PC-9 (cell line): Measurements from ENCODE around the gene PSMD7. TPM values are rescaled to one million over a fixed set of nuclear protein-coding genes. Genes with fewer than 3 reads are reported as not detected.
A peak's percentile ranks its signal among the peaks of the same experiment; 100 is the strongest.

Experiments
- BruUV-seq: library from RNA; stranded (reverse); fragments of 400-500 nt; replicated peaks from 2 replicates; lab custom pipeline; 2021; lab: Mats Ljungman, UMichigan
- CTCF ChIA-PET: fragments of 300-600 bp; sonication (Branson Sonifier 250); formaldehyde crosslinking; loops from one replicate; lab custom pipeline; 2022; ENCODE audit warnings: antibody characterized with exemption; lab: Charles Lee
- POLR2A ChIA-PET: fragments of 300-600 bp; sonication (Branson Sonifier 250); formaldehyde crosslinking; loops from one replicate; lab custom pipeline; 2022; ENCODE audit warnings: antibody characterized with exemption; ENCODE audit not compliant: unreplicated experiment; lab: Charles Lee
- DNase-seq, 2 experiments: peaks; one replicate each; pipeline versions ENCODE4 v3.0.0 to v3.0.0-alpha.2; 2015 to 2022; ENCODE audit warnings: mixed read lengths in 1 of 2
- H2AFZ ChIP-seq: fragments of 200-600 bp; sonication (generic); 2 replicates; pipeline ENCODE4 v1.8.1; 2017; ENCODE audit warnings: antibody characterized with exemption
- H3F3A ChIP-seq: fragments of 200-600 bp; sonication (generic); 2 replicates; pipeline ENCODE4 v1.8.1; 2017; ENCODE audit warnings: antibody characterized with exemption, mild to moderate bottlenecking, low read depth; ENCODE audit not compliant: insufficient read depth
- H3K27ac ChIP-seq: fragments of 200-600 bp; sonication (generic); 2 replicates; pipeline ENCODE4 v1.6.1; 2016; ENCODE audit warnings: mixed run types
- H3K27me3 ChIP-seq: fragments of 200-600 bp; sonication (generic); 2 replicates; pipeline ENCODE4 v1.6.1; 2016; ENCODE audit warnings: low read depth, mixed run types; ENCODE audit not compliant: insufficient read depth
- H3K36me3 ChIP-seq: fragments of 200-600 bp; sonication (generic); 2 replicates; pipeline ENCODE4 v1.6.1; 2016; ENCODE audit warnings: low read depth, mixed run types
- H3K4me1 ChIP-seq: fragments of 200-600 bp; sonication (generic); replicated peaks from 2 replicates; pipeline ENCODE4 v1.6.1; 2016; ENCODE audit warnings: mixed run types; ENCODE audit not compliant: insufficient read depth
- H3K4me2 ChIP-seq: fragments of 200-600 bp; sonication (generic); 2 replicates; pipeline ENCODE4 v1.6.1; 2017; ENCODE audit warnings: mixed run types
- H3K4me3 ChIP-seq: fragments of 200-600 bp; sonication (generic); 2 replicates; pipeline ENCODE4 v1.6.1; 2016; ENCODE audit warnings: mixed run types
- H3K79me2 ChIP-seq: fragments of 200-600 bp; sonication (generic); 2 replicates; pipeline ENCODE4 v1.6.1; 2017; ENCODE audit warnings: low read depth, mixed run types
- H3K9me2 ChIP-seq: fragments of 200-600 bp; sonication (generic); 2 replicates; pipeline ENCODE4 v1.8.1; 2017; ENCODE audit warnings: mild to moderate bottlenecking; ENCODE audit not compliant: insufficient read depth
- H3K9me3 ChIP-seq: fragments of 200-600 bp; sonication (generic); 2 replicates; pipeline ENCODE4 v1.8.1; 2016; ENCODE audit warnings: low read depth; ENCODE audit not compliant: insufficient read depth
- H4K20me1 ChIP-seq: fragments of 200-600 bp; sonication (generic); 2 replicates; pipeline ENCODE4 v1.8.1; 2017; ENCODE audit not compliant: insufficient read depth
- CTCF ChIP-seq: fragments of 200-600 bp; sonication (generic); conservative IDR thresholded peaks from 2 replicates; pipeline ENCODE4 v1.6.1; 2017; ENCODE audit warnings: mixed run types, antibody characterized with exemption, mild to moderate bottlenecking, moderate library complexity
- EZH2 ChIP-seq: fragments of 200-600 bp; sonication (generic); IDR thresholded peaks from 2 replicates; pipeline ENCODE4 v1.8.0; 2017; ENCODE audit warnings: antibody characterized with exemption, low read depth
- intact Hi-C: fragments of 100-400 bp; cut with micrococcal nuclease; formaldehyde crosslinking; loops from one replicate; pipeline ENCODE4 v1.10.0; 2022; ENCODE audit not compliant: unreplicated experiment
- total RNA-seq: library from RNA; stranded (reverse); gene quantifications from 2 replicates; pipeline ENCODE4 v1.2.3, GENCODE V29; 2021

PSMD7 gene
- total RNA-seq, 1 experiment from 2014 or later: 128 TPM

- Histone ChIP-seq H3F3A (peaks cover 35% of the 10 kb centered on the region), H4K20me1 (peaks cover 48% of the 10 kb centered on the region), H3K27me3 (no peaks in the 10 kb centered on the region), H3K4me2 (peak overlapping the region; percentile 91), H3K79me2 (peaks cover 48% of the 10 kb centered on the region), H3K4me3 (peak overlapping the region; percentile 98), H3K9me2 (no peaks in the 10 kb centered on the region), H3K27ac (peak overlapping the region; percentile 87), H3K36me3 (peaks cover 51% of the 10 kb centered on the region), H3K9me3 (no peaks in the 10 kb centered on the region), H3K4me1 (peaks cover 18% of the 10 kb centered on the region), H2AFZ (no peak overlapping the region)
- ChIA-PET CTCF (no interaction called here), POLR2A (no interaction called here)
- TF ChIP-seq CTCF (no peak), EZH2 (no peak)
- DNase-seq: peak; percentile 20 to 85
- intact Hi-C loops: no loop called here
- BruUV-seq: no TSS peak
These were observed 1.5 kb downstream of the PSMD7 start for GRCh38 chr16:74298104-74298503.

GRCh38 chr16:74302341-74302740 lies 5.7 kb downstream of the PSMD7 start:
- Histone ChIP-seq H3K4me2 (no peak overlapping the region), H3K79me2 (peaks cover 41% of the 10 kb centered on the region)
- CTCF ChIA-PET: no interaction called here

GRCh38 chr16:74304164-74304834 lies 7.7 kb downstream of the PSMD7 start:
- no TSS peak for BruUV-seq
- no peak overlapping the region for H3K4me3 ChIP-seq
- H3K36me3 ChIP-seq: peaks cover 61% of the 10 kb centered on the region
- no peaks in the 10 kb centered on the region for H3K27me3 ChIP-seq
- intact Hi-C loops: loop anchor here (10.0 kb wide), 1 partner anchor 131 kb away; no protein-coding TSS in a partner anchor
- H3F3A ChIP-seq: peaks cover 61% of the 10 kb centered on the region
- H2AFZ ChIP-seq: no peak overlapping the region
- no peak for DNase-seq
- ChIA-PET CTCF (no interaction called here), POLR2A (no interaction called here)
- no peaks in the 10 kb centered on the region for H3K4me1 ChIP-seq
- peaks cover 21% of the 10 kb centered on the region for H3K79me2 ChIP-seq
- H3K9me2 ChIP-seq: no peaks in the 10 kb centered on the region
- no peak overlapping the region for H3K27ac ChIP-seq
- peak; percentile 58; the same call in 1 of the 2 replicates for TF ChIP-seq CTCF
- TF ChIP-seq EZH2: no peak
- peaks cover 57% of the 10 kb centered on the region for H4K20me1 ChIP-seq
- no peak overlapping the region for H3K4me2 ChIP-seq
- H3K9me3 ChIP-seq: no peaks in the 10 kb centered on the region

More at GRCh38 chr16:74302341-74302740, 5.7 kb downstream of the PSMD7 start:
- TF ChIP-seq CTCF: no peak
- no peak for TF ChIP-seq EZH2
- Histone ChIP-seq H3K9me3 (no peaks in the 10 kb centered on the region), H3K27me3 (no peaks in the 10 kb centered on the region), H3K27ac (no peak overlapping the region), H3K36me3 (peaks cover 74% of the 10 kb centered on the region), H3F3A (peaks cover 66% of the 10 kb centered on the region), H2AFZ (no peak overlapping the region), H3K4me1 (peaks cover 11% of the 10 kb centered on the region), H3K9me2 (no peaks in the 10 kb centered on the region), H4K20me1 (peaks cover 70% of the 10 kb centered on the region), H3K4me3 (no peak overlapping the region)
- POLR2A ChIA-PET: no interaction called here
- BruUV-seq: no TSS peak
- DNase-seq: no peak
- intact Hi-C loops: loop anchor here (10.0 kb wide), 1 partner anchor 132 kb away; no protein-coding TSS in a partner anchor
